MG63 (cell line): ENCODE measurements around the gene ANKRD30BL. TPM values are rescaled to one million over a fixed set of nuclear protein-coding genes. Genes with fewer than 3 reads are reported as not detected.
"Not testable (repeated sequence)": the region's sequence is repeated elsewhere in the genome, so short reads cannot be mapped to it uniquely, and the experiment has no call there.

Experiments used
- DNase-seq: peaks from one replicate; pipeline ENCODE4 v3.0.0-alpha.2; 2020
- H3K27me3 ChIP-seq: fragments of 250-450 bp; sonication (Bioruptor Pico); 2 replicates; pipeline ENCODE4 v1.5.1; 2020; ENCODE audit warnings: mild to moderate bottlenecking, moderate library complexity
- H3K36me3 ChIP-seq: fragments of 250-450 bp; sonication (Bioruptor Pico); 2 replicates; pipeline ENCODE4 v1.5.1; 2020; ENCODE audit warnings: mild to moderate bottlenecking, moderate library complexity
- H3K4me3 ChIP-seq: fragments of 250-450 bp; sonication (Bioruptor Pico); 2 replicates; pipeline ENCODE4 v1.5.1; 2020; ENCODE audit warnings: mild to moderate bottlenecking, moderate library complexity
- H3K9me3 ChIP-seq: fragments of 250-450 bp; sonication (Bioruptor Pico); 2 replicates; pipeline ENCODE4 v1.5.1; 2020; ENCODE audit warnings: mild to moderate bottlenecking, moderate library complexity
- total RNA-seq: library from RNA; depleted of rRNA; stranded (reverse); fragments of >200 nt; shearing (Covaris generic); gene quantifications from 2 replicates; pipeline ENCODE4 v1.2.3, GENCODE V29; 2014; ENCODE audit warnings: low replicate concordance; rRNA removed

The ANKRD30BL gene, protein sequence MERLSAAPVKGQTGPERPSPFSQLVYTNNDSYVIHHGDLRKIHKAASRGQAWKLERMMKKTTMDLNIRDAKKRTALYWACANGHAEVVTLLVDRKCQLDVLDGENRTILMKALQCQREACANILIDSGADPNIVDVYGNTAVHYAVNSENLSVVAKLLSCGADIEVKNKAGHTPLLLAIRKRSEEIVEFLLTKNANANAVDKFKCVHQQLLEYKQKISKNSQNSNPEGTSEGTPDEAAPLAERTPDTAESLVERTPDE
- not detected in 2 replicates for total RNA-seq

DNA sequence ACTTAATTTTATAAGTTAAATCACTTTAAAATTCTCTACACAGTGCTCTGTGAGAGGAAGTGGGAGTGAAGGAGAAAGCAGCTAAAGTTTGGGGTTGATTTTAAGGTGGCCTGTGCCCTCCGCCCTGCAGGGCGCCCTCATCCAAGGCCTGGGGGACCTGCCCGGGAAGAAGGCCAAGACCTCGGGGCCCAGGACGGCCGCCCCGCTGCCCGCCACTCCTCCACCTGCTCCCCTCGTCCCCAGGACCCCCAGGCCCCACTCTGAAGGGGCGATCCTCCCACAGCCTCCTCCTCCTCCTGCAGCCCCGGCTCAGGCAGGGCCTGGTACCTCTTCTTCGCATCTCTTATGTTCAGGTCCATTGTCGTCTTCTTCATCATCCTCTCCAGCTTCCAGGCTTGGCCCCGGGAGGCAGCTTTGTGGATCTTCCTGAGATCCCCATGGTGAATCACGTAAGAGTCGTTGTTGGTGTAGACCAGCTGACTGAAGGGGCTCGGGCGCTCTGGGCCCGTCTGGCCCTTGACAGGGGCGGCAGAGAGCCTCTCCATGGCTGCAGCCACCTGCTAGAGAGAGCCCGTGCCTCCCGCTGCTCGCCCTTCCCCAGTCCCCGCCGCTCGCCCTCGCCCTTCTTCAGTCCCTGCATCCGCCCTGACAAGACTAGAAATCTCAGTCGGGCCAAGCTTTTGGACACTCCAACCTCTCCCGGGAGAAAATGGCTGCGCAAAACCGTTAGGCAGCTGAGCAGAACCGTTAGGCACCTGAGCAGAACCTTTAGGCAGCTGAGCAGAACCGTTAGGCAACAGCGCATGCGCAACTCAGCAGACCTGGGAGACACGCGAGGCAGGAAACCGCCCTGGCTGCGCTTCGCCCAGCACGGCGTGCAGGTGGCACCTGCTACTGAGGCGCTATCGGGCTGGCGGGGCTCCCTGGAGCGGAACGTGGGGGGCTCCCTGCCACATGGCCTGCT, at the start of gene ANKRD30BL:
Gene ANKRD30BL (minus strand): TSS at position 792 of the 964 bp plus-strand sequence. CDS start 247 bp downstream, at position 545.
- not testable (repeated sequence) for H3K36me3 ChIP-seq, H3K27me3 ChIP-seq, H3K4me3 ChIP-seq, H3K9me3 ChIP-seq, DNase-seq

DNA sequence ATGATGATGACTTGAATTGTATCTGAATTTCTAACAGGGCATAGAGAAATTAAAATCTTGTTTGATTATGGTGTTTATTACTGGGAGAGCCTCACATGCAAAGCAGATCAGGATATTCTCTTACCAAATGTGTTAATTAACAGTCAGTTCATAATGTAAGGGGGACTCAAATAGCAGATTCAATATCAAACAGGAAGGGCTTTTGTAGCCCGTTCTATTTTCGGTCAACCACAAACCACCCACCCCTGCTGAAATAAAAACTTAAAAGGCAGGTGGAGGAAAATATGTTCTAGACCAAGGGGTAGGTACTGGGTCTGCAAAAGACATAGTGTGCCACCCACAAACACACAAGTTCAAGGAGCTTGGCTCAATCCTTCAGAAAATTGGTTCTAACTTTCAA, 41.1 kb upstream of the ANKRD30BL start:
- not testable (repeated sequence) for H3K36me3 ChIP-seq

DNA sequence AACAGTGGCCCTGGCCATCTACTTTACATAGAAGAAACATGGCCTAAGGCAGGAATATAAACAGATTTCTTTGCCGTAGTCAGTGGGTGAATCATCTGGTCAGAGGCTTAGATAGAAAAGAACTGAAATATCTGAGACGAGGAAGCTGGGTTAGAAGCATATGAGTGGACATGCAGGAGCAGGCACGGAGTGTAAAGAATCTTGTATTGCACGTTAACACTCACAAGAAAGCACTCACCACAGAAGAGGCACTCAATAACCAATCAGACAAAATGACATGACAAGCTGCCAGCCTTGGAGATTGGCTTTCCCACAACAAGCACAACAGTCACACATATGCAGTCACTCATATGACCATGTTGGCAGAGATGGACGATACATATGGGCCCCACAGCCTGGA, 31.1 kb upstream of the ANKRD30BL start:
- H3K36me3 ChIP-seq, DNase-seq, H3K4me3 ChIP-seq, H3K9me3 ChIP-seq, H3K27me3 ChIP-seq: not testable (repeated sequence)

More for the DNA sequence above, 41.1 kb upstream of the ANKRD30BL start:
- H3K27me3 ChIP-seq, H3K4me3 ChIP-seq, DNase-seq, H3K9me3 ChIP-seq: not testable (repeated sequence)

DNA sequence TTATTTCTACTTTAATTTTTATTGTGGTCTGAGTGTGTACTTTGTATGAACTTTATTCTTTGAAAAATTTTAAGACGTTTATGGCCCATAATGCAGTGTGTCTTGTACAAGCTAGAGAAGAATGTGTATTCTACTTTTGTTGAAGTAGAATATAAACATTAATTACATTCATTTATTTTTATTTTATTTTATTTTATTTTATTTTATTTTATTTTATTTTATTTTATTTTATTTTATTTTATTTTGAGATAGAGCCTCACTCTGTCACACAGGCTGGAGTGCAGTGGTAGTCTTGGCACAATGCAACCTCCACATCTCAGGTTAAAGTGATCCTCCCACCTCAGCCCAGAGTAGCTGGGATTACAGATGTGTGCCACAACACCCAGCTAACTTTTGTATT, 5.3 kb upstream of the ANKRD30BL start:
- not testable (repeated sequence) for H3K9me3 ChIP-seq, H3K27me3 ChIP-seq, H3K36me3 ChIP-seq, DNase-seq, H3K4me3 ChIP-seq

DNA sequence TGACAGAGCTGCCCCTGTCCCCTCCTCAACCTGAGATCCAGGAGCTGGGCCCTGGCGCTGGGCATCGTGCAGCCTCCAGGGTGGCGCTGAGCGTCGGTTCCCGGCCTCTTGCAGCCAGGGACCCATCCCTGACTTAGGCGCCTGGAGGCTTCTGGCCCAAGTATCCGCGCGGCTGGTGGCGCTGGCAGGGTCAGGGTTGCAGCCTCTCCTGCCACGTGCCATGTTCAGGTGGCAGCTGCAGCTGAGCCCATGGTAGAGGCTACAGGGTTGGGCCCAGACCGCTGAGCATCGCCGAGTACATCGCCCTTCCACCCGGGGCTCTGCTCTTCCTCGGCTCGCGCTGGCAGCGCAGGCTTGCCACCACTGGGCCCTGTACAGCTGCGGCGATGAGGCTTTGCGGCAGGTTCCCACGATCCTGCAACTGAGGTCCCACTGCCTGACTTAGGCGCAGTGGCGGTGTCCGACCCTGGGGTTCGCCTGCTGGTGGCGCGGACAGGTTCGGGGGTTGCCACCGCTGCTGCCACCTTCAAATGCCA, 441 bp upstream of the ANKRD30BL start:
- not testable (repeated sequence) for H3K9me3 ChIP-seq, H3K4me3 ChIP-seq, H3K27me3 ChIP-seq, DNase-seq, H3K36me3 ChIP-seq

DNA sequence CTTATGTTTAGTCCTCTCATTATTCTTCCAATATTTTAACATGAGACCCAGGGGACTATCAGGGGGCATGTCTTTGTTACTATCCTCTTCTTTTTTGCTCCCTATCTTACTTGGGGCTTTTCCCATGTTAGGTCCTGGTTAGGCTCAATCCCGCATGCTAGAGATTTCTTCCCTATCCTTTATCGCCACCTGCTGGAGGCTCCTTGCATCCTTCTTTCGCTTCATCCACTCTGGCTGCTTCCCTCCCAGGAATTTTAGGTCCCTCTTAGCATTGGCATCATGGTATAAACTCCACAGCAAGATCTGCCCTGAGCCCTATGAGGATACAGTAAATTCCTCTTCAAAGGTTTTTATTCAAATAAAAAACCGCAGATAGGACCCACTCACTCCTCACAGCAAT, 15.0 kb downstream of the ANKRD30BL start:
- H3K36me3 ChIP-seq, H3K27me3 ChIP-seq, H3K9me3 ChIP-seq, H3K4me3 ChIP-seq: not testable (repeated sequence)
- peak; percentile 19 for DNase-seq
